ENCODE results near the gene CD177.
"Not testable (repeated sequence)": the region's sequence is repeated elsewhere in the genome, so short reads cannot be mapped to it uniquely, and the experiment has no call there.

DNA sequence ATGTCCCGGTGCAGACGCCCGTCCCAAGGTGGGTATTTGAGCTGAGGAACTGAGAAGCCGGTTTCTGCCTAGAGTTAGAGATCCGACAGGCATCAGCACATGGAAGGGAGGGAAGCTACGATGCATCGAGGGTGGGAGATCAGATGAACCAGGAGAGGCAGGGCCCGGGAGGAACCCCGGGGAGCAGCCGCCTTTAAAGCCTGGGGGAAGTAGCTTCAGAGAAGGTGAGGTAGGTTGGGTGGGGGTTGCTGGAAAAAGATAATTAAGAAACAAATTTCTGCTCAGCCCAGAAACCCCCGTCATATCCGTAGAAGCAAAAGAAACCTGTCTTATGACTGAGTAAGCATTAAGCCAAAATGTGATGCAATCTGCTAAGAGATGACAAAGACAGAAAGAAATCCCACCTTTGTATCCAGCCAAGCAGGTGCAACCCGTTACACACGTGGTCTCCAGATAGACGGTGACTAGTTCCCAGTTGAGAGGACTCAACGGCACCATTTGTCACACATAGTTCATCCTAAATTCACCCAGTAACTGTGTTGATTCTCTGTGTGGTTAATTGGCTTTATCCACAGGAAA, 9.1 kb upstream of the CD177 start:
- TF ChIP-seq, protein P1, sequence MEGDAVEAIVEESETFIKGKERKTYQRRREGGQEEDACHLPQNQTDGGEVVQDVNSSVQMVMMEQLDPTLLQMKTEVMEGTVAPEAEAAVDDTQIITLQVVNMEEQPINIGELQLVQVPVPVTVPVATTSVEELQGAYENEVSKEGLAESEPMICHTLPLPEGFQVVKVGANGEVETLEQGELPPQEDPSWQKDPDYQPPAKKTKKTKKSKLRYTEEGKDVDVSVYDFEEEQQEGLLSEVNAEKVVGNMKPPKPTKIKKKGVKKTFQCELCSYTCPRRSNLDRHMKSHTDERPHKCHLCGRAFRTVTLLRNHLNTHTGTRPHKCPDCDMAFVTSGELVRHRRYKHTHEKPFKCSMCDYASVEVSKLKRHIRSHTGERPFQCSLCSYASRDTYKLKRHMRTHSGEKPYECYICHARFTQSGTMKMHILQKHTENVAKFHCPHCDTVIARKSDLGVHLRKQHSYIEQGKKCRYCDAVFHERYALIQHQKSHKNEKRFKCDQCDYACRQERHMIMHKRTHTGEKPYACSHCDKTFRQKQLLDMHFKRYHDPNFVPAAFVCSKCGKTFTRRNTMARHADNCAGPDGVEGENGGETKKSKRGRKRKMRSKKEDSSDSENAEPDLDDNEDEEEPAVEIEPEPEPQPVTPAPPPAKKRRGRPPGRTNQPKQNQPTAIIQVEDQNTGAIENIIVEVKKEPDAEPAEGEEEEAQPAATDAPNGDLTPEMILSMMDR (IDR thresholded peaks at IDR 0.05; ENCODE audit: low read depth, low read length, missing input control), result not testable (repeated sequence)
- not testable (repeated sequence) for TF ChIP-seq HNF4A (conservative IDR thresholded peaks at IDR 0.05); ATF3 (IDR thresholded peaks at IDR 0.05); JUND (IDR thresholded peaks at IDR 0.05); EGR1 (IDR thresholded peaks at IDR 0.05; ENCODE audit: low read depth in 2 of 2); YY1 (IDR thresholded peaks at IDR 0.05)
- TF ChIP-seq, protein P2, sequence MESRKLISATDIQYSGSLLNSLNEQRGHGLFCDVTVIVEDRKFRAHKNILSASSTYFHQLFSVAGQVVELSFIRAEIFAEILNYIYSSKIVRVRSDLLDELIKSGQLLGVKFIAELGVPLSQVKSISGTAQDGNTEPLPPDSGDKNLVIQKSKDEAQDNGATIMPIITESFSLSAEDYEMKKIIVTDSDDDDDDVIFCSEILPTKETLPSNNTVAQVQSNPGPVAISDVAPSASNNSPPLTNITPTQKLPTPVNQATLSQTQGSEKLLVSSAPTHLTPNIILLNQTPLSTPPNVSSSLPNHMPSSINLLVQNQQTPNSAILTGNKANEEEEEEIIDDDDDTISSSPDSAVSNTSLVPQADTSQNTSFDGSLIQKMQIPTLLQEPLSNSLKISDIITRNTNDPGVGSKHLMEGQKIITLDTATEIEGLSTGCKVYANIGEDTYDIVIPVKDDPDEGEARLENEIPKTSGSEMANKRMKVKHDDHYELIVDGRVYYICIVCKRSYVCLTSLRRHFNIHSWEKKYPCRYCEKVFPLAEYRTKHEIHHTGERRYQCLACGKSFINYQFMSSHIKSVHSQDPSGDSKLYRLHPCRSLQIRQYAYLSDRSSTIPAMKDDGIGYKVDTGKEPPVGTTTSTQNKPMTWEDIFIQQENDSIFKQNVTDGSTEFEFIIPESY (IDR thresholded peaks at IDR 0.05), result not testable (repeated sequence)

Measured in liver (tissue), 3 donors.